MCF 10A (cell line): Measurements from ENCODE around the gene DLX4. TPM values are rescaled to one million over a fixed set of nuclear protein-coding genes. Genes with fewer than 3 reads are reported as not detected.

Source experiments
- BruUV-seq: library from RNA; stranded (reverse); fragments of 400-500 nt; replicated peaks from 2 replicates; lab custom pipeline; 2021; lab: Mats Ljungman, UMichigan
- CTCF ChIA-PET: fragments of 300-600 bp; sonication (Branson Sonifier 250); formaldehyde crosslinking; extraction: SDS; loops from one replicate; lab custom pipeline; 2021; ENCODE audit warnings: antibody characterized with exemption, inconsistent platforms; lab: Yijun Ruan, JAX
- POLR2A ChIA-PET: fragments of 300-600, 350-650 bp; sonication (Branson Sonifier 250); formaldehyde crosslinking; extraction: SDS; loops from one replicate; lab custom pipeline; 2020; ENCODE audit warnings: antibody characterized with exemption, inconsistent platforms; lab: Yijun Ruan, JAX
- DNase-seq: peaks from one replicate; pipeline ENCODE4 v3.0.0-alpha.2; 2018; ENCODE audit not compliant: unreplicated experiment
- H3K27ac Mint-ChIP-seq: one replicate; pipeline ENCODE4 v1.8.0; 2022; ENCODE audit warnings: mild to moderate bottlenecking, low read depth, mixed read lengths; ENCODE audit not compliant: unreplicated experiment
- H3K27me3 Mint-ChIP-seq: one replicate; pipeline ENCODE4 v1.8.0; 2022; ENCODE audit warnings: mixed read lengths; ENCODE audit not compliant: insufficient read depth, unreplicated experiment
- H3K36me3 Mint-ChIP-seq: one replicate; pipeline ENCODE4 v1.8.0; 2022; ENCODE audit warnings: mild to moderate bottlenecking, moderate library complexity, mixed read lengths; ENCODE audit not compliant: insufficient read depth, unreplicated experiment
- H3K4me1 Mint-ChIP-seq: one replicate; pipeline ENCODE4 v1.8.0; 2022; ENCODE audit warnings: mixed read lengths; ENCODE audit not compliant: insufficient read depth, unreplicated experiment
- H3K4me3 Mint-ChIP-seq: one replicate; pipeline ENCODE4 v1.8.0; 2022; ENCODE audit warnings: mild to moderate bottlenecking, moderate library complexity, mixed read lengths; ENCODE audit not compliant: unreplicated experiment
- H3K9me3 Mint-ChIP-seq: one replicate; pipeline ENCODE4 v1.8.0; 2022; ENCODE audit warnings: mixed read lengths; ENCODE audit not compliant: unreplicated experiment
- CTCF ChIP-seq: fragments of 200-600 bp; IDR thresholded peaks from one replicate; pipeline ENCODE4 v1.8.0; 2022; ENCODE audit warnings: antibody characterized with exemption, mild to moderate bottlenecking; ENCODE audit not compliant: unreplicated experiment
- intact Hi-C: fragments of 100-400 bp; cut with micrococcal nuclease; formaldehyde crosslinking; loops from 2 replicates; pipeline ENCODE4 v1.14.1; 2022
- total RNA-seq: library from RNA; stranded (reverse); gene quantifications from 2 replicates; pipeline ENCODE4 v1.2.3, GENCODE V29; 2022

The DLX4 gene
- total RNA-seq, 1 experiment from 2014 or later, result 0.56 TPM

- ChIA-PET CTCF (interaction anchor here (0.9 to 1.9 kb wide), 4 partner anchors 11 to 79 kb away, joined by 4 to 10 read pairs (median 6); no protein-coding TSS in a partner anchor), POLR2A (interaction anchor here (1.0 kb wide), 1 partner anchor 13 kb away, joined by 3 read pairs; no protein-coding TSS in a partner anchor)
- TF ChIP-seq CTCF, result no peak
- H3K9me3 Mint-ChIP-seq, result peaks cover 12% of the 10 kb centered on the region
- no peaks in the 10 kb centered on the region for H3K36me3 Mint-ChIP-seq
- DNase-seq, result no peak
- H3K27ac Mint-ChIP-seq, result no peak overlapping the region
- H3K27me3 Mint-ChIP-seq, result peaks cover under 1% of the 10 kb centered on the region
- no peaks in the 10 kb centered on the region for H3K4me1 Mint-ChIP-seq
- BruUV-seq, result no TSS peak
- H3K4me3 Mint-ChIP-seq, result no peak overlapping the region
- intact Hi-C loops, result no loop called here
These were observed 45.6 kb downstream of the DLX4 start for GRCh38 chr17:50014471-50015088.

- POLR2A ChIA-PET, result no interaction called here
- intact Hi-C loops, result no loop called here
- no peaks in the 10 kb centered on the region for H3K27me3 Mint-ChIP-seq
- DNase-seq, result no peak
- no peaks in the 10 kb centered on the region for H3K4me1 Mint-ChIP-seq
- H3K9me3 Mint-ChIP-seq, result peaks cover 12% of the 10 kb centered on the region
- BruUV-seq, result no TSS peak
- no peak overlapping the region for H3K4me3 Mint-ChIP-seq
- CTCF ChIA-PET, result interaction anchor here (1.0 to 1.9 kb wide), 3 partner anchors 11 to 78 kb away, joined by 4 to 10 read pairs (median 6); no protein-coding TSS in a partner anchor
- TF ChIP-seq CTCF, result no peak
- no peaks in the 10 kb centered on the region for H3K36me3 Mint-ChIP-seq
- no peak overlapping the region for H3K27ac Mint-ChIP-seq
These were observed 46.2 kb downstream of the DLX4 start for GRCh38 chr17:50015146-50015545.

GRCh38 chr17:50018909-50019308, 49.9 kb downstream of the DLX4 start:
- Mint-ChIP-seq H3K27ac (no peak overlapping the region), H3K36me3 (no peaks in the 10 kb centered on the region), H3K4me3 (no peak overlapping the region), H3K4me1 (peaks cover 7% of the 10 kb centered on the region), H3K9me3 (peaks cover 12% of the 10 kb centered on the region), H3K27me3 (peaks cover 11% of the 10 kb centered on the region)
- ChIA-PET POLR2A (interaction anchor here (2.0 kb wide), 1 partner anchor 36 kb away, joined by 4 read pairs; no protein-coding TSS in a partner anchor), CTCF (interaction anchor here (0.6 to 1.0 kb wide), 3 partner anchors 21 to 279 kb away, joined by 3 to 7 read pairs (median 3); no protein-coding TSS in a partner anchor)
- intact Hi-C loops, result no loop called here
- no peak for TF ChIP-seq CTCF
- no TSS peak for BruUV-seq
- DNase-seq, result no peak

DNA sequence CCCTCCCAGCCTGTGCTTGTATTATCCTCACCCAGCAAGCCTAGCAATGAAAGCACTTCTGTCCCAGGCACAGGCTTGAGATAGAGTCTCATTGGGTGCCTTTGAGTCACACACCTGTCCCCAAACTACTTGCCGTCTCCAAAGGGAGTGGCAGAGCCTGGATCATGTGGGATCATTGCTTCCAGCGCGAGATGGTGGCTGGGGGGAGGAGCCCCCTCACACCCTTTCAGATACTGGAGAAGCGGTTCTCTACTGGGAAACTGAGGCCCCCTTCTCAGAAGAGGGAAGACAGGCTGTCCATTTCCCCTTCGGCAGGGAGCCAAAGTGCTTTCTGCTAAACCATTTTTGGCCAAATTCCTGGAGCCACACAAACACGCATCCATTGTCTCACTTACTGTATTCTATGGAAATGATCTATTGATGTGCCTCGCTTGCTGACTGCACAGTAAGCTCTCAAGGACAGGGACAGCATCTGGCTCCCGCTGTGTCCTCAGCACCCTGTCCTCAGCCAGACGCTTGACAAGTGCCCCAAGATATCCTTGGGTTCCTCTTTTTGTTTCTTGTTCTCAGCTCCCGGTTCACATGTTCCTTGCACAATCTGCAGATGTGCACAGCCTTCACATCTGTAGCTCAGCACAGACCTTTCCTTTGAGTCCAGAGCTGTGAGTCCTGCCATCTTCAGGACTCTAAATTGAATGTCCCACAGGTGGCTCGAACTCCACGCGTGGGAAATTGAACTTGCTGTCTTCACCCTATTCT, 52.0 kb downstream of the DLX4 start:
- no peak for TF ChIP-seq CTCF
- H3K9me3 Mint-ChIP-seq, result no peaks in the 10 kb centered on the region
- H3K27ac Mint-ChIP-seq, result no peak overlapping the region
- no peak for DNase-seq
- H3K4me1 Mint-ChIP-seq, result peaks cover 7% of the 10 kb centered on the region
- H3K36me3 Mint-ChIP-seq, result no peaks in the 10 kb centered on the region
- POLR2A ChIA-PET, result interaction anchor here (1.2 kb wide), 1 partner anchor 35 kb away, joined by 4 read pairs; the partner anchor contains the start of gene ITGA3
- BruUV-seq, result no TSS peak
- intact Hi-C loops, result no loop called here
- no peak overlapping the region for H3K4me3 Mint-ChIP-seq
- CTCF ChIA-PET, result interaction anchor here (0.5 to 1.3 kb wide), 7 partner anchors 9 to 332 kb away, joined by 3 to 5 read pairs (median 3); no protein-coding TSS in a partner anchor
- peaks cover 11% of the 10 kb centered on the region for H3K27me3 Mint-ChIP-seq
